Heart right ventricle (tissue), 16 donors: Measurements from ENCODE around the gene MAPT. TPM values are rescaled to one million over a fixed set of nuclear protein-coding genes. Genes with fewer than 3 reads are reported as not detected.

Source experiments
- ATAC-seq, 8 donors: fragments of 200-7000 bp; cut with Tn5 transposase; one replicate each; pipeline ENCODE4 v1.9.1; 2020; ENCODE audit warnings: mild to moderate bottlenecking in 8 of 8, moderate library complexity in 8 of 8, moderate number of reproducible peaks in 1 of 8
- DNase-seq, 2 donors: peaks; one replicate each; pipeline ENCODE4 v3.0.0-alpha.2; 2020
- H3K27ac ChIP-seq, 10 donors: fragments of 200-600 bp; sonication (generic) in 2 of 10; one replicate each; pipeline versions ENCODE4 v1.5.0 to v1.8.0; 2020 to 2022; ENCODE audit warnings: mild to moderate bottlenecking in 3 of 10
- H3K27me3 ChIP-seq, 7 donors: fragments of 200-600 bp; one replicate each; pipeline ENCODE4 v1.8.0; 2021 to 2022; ENCODE audit warnings: mild to moderate bottlenecking in 2 of 7
- H3K36me3 ChIP-seq, 9 donors: fragments of 200-600 bp; sonication (generic) in 1 of 9; one replicate each; pipeline versions ENCODE4 v1.5.0 to v1.8.0; 2020 to 2022; ENCODE audit warnings: mild to moderate bottlenecking in 2 of 9
- H3K4me1 ChIP-seq, 9 donors: fragments of 200-600 bp; sonication (generic) in 1 of 9; one replicate each; pipeline versions ENCODE4 v1.5.0 to v1.8.0; 2020 to 2022; ENCODE audit warnings: mild to moderate bottlenecking in 4 of 9
- H3K4me3 ChIP-seq, 10 donors: fragments of 200-600 bp; sonication (generic) in 2 of 10; one replicate each; pipeline versions ENCODE4 v1.5.0 to v1.8.0; 2020 to 2022; ENCODE audit warnings: mild to moderate bottlenecking in 7 of 10, moderate library complexity in 2 of 10
- H3K9me3 ChIP-seq, 11 donors: fragments of 200-600 bp in 10 of 11; sonication (generic) in 2 of 11; one replicate each; pipeline versions ENCODE4 v1.5.0 to v1.8.0; 2013 to 2022; ENCODE audit warnings: mild to moderate bottlenecking in 2 of 11, control low read depth in 1 of 11, moderate library complexity in 1 of 11
- WGBS, 2 donors: extraction: QIAGEN DNeasy Blood & Tissue Kit; methylation state at CpG; one replicate each; pipeline ENCODE4 v1.1.7; 2013; ENCODE audit warnings: inconsistent platforms in 1 of 2; 5-methylcytosine and 5-hydroxymethylcytosine counted together
- intact Hi-C, 10 donors: fragments of 100-400 bp; cut with DNase I; formaldehyde crosslinking; loops; one replicate each; pipeline versions ENCODE4 v1.11.1 to v1.14.2; 2022
- polyA plus RNA-seq, 2 donors: library from polyadenylated mRNA; stranded (reverse); fragments of 200-250 nt; gene quantifications; one replicate each; pipeline ENCODE4 v1.2.3, GENCODE V29; 2013
- total RNA-seq, 10 donors: library from RNA; stranded (reverse); fragmentation: NEBNext Ultra II Directional in 3 of 10; extraction: Animal tissue kit (Norgen Biotek cat#: 25700) in 3 of 10; gene quantifications; one replicate each; pipeline versions ENCODE4 v1.2.1 to v1.2.4, GENCODE V29; 2021 to 2023
- TF ChIP-seq, protein P1 (sequence below), 9 donors: fragments of 200-600 bp; sonication (generic) in 2 of 9; IDR thresholded peaks; one replicate each; pipeline versions ENCODE4 v1.5.0 to v1.8.0; 2021 to 2022; ENCODE audit warnings: antibody characterized with exemption in 9 of 9, mild to moderate bottlenecking in 5 of 9, moderate library complexity in 1 of 9
- donor health status: Arrhythmogenic right ventricular cardiomyopathy.
- donor health status: ischemic (EF 13 %, LVEDD 7.1; RV severe dilation, severe dysfunction).
- donor health status: healthy with polysubstance abuse.
- donor health status: DM: no; HTN: yes; CAD: no.
- donor health status: DM: no; HTN: no; CAD: no.
- donor health status: ischemic (EF 25% LVEDD 6.9; RV normal size, moderate dysfunction).
- donor health status: ischemic (EF 25% LVEDD 5.7; RV mildly dilated, moderate dysfunction).
- donor health status: healthy.
- donor health status: DM: yes; HTN: yes; CAD: no.
- donor health status: Ischemic cardiomyopathy.
- donor health status: ischemic (EF 35%, LVEDD 5.7; RV mildly dilated, moderate dysfunction).
- donor health status: nonischemic (EF 11% LVEDD 7.7; RV severe dilation, severe dysfunction).
- donor health status: DM: yes; HTN: yes; CAD: no.
- donor health status: PGD.
- donor health status: ischemic (EF 29% LVEDD 5.4; RV normal size, mild dysfunction).
- donor health status: nonischemic (EF 23%, LVEDD 6.1; RV moderate dilation, normal function).

The MAPT gene
- total and polyA plus RNA-seq, 12 donors = 0.90 to 63.3 (median 32.5) TPM

DNA sequence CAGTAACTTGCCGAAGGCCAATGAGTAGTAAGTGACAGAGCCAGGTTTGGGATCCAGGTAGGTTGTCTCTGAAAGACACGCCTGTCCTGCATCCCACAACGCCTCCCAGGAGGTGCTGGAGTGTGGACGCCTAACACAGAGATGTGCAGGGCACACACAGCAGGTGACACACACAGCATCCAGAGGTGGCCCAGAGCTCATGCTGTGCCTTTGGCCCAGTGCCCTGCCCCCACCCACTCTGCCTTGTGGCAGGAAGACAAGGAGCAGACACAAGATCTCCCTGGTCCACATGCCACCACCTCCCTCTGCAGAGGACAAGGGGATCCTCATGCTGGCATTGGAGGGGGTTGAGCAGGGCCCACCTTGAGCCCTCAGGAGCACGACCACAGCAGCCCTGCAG is 90.0 kb downstream of the MAPT start:
- Histone ChIP-seq H3K27me3 (no peaks in the 10 kb centered on the region), H3K4me3 (no peak overlapping the region), H3K36me3 (no peaks in the 10 kb centered on the region), H3K4me1 (no peaks in the 10 kb centered on the region), H3K27ac (no peak overlapping the region), H3K9me3 (no peaks in the 10 kb centered on the region)
- ATAC-seq = no peak
- intact Hi-C loops = no loop called here
- TF ChIP-seq, protein P1, sequence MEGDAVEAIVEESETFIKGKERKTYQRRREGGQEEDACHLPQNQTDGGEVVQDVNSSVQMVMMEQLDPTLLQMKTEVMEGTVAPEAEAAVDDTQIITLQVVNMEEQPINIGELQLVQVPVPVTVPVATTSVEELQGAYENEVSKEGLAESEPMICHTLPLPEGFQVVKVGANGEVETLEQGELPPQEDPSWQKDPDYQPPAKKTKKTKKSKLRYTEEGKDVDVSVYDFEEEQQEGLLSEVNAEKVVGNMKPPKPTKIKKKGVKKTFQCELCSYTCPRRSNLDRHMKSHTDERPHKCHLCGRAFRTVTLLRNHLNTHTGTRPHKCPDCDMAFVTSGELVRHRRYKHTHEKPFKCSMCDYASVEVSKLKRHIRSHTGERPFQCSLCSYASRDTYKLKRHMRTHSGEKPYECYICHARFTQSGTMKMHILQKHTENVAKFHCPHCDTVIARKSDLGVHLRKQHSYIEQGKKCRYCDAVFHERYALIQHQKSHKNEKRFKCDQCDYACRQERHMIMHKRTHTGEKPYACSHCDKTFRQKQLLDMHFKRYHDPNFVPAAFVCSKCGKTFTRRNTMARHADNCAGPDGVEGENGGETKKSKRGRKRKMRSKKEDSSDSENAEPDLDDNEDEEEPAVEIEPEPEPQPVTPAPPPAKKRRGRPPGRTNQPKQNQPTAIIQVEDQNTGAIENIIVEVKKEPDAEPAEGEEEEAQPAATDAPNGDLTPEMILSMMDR (IDR thresholded peaks at IDR 0.05) = no peak
- WGBS, 2 donors = 88 to 91% methylated on average over 5 of the region's 5 CpGs
- no peak for DNase-seq

DNA sequence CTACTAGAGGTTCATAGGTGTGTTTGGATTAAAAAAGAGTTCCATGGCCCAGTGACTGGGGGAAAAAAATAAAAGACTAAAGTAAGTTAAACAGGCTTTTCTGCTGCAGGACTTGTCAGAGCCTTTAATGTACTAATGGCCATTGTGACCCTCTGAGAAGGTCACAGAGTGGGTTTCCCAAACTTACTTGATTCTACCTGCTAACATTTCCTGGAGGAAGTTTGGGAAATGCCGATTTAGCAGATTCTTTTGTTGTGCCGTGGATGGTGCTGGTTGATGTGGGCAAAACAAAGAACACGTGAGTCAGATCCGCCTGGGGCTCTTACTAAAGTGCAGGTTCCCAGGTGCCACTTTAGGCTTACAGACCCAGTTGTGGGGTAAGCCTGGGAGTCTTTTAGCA is 91.1 kb downstream of the MAPT start:
- intact Hi-C loops = no loop called here
- Histone ChIP-seq H3K9me3 (no peaks in the 10 kb centered on the region), H3K36me3 (no peaks in the 10 kb centered on the region), H3K4me1 (no peaks in the 10 kb centered on the region), H3K27me3 (no peaks in the 10 kb centered on the region), H3K27ac (no peak overlapping the region), H3K4me3 (no peak overlapping the region)
- ATAC-seq (no peak), DNase-seq (no peak)
- TF ChIP-seq, protein P1 (IDR thresholded peaks at IDR 0.05) = no peak
- 73 to 80% methylated on average over 4 of the region's 4 CpGs for WGBS, 2 donors

DNA sequence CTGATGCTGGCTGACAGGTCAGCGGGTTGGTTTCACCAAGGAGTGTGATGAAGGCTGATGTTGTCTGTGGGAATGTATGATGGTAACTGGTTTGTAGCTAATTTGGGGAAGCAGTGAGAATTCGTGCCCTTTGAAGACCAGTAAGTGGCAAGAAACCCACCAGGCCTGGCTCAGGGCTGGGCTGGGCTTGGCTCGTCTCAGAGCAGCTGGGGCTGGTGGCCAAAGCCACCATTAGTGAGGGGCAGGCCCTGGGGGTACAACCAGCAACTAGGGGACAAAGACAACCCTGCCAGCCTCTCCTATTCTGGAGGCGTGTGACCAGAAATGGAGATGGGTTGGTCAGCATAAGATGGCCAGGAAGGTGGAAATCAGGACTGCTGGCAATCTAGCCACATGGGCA is 91.7 kb downstream of the MAPT start:
- ATAC-seq (no peak), DNase-seq (no peak)
- Histone ChIP-seq H3K27ac (no peak overlapping the region), H3K4me1 (no peaks in the 10 kb centered on the region), H3K36me3 (no peaks in the 10 kb centered on the region), H3K4me3 (no peak overlapping the region), H3K9me3 (no peaks in the 10 kb centered on the region), H3K27me3 (no peaks in the 10 kb centered on the region)
- TF ChIP-seq, protein P1 (IDR thresholded peaks at IDR 0.05) = no peak
- intact Hi-C loops = no loop called here
- 84 to 86% methylated on average over 4 of the region's 4 CpGs for WGBS, 2 donors

DNA sequence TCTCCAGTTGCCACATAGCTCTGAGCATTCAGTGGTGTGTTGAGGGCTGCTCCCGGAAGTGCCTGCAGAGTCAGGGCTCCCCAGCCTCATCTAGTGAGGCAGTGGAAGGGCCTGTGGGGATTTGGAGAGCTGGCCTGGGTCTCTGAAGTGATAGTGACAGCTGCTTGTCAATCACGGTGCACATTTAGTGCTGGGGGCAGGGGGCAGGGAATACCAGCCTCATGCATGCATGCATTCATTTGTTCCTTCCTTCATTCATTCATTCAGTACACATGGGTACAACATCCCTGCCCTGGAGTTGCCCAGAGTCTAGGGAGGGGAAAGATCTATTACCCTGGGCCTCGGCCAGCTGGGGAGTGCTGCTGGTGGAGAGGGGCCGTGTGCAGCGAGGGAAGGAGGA is 93.4 kb downstream of the MAPT start:
- Histone ChIP-seq H3K4me3 (no peak overlapping the region), H3K36me3 (no peaks in the 10 kb centered on the region), H3K4me1 (no peaks in the 10 kb centered on the region), H3K9me3 (no peaks in the 10 kb centered on the region), H3K27ac (no peak overlapping the region), H3K27me3 (no peaks in the 10 kb centered on the region)
- ATAC-seq (no peak), DNase-seq (no peak)
- intact Hi-C loops = no loop called here
- TF ChIP-seq, protein P1 (IDR thresholded peaks at IDR 0.05) = no peak
- WGBS, 2 donors = 74 to 79% methylated on average over 5 of the region's 5 CpGs
